ENCODE results near the gene NHEJ1. TPM values are rescaled to one million over a fixed set of nuclear protein-coding genes. Genes with fewer than 3 reads are reported as not detected.

Gene NHEJ1
- total RNA-seq, 1 experiment from 2014 or later = 20.8 TPM

- Histone ChIP-seq H2BK15ac (ENCODE audit: low read depth, low read length) (no peak overlapping the region), H3K9ac (ENCODE audit: extremely low read depth, insufficient read length, low read length) (no peak overlapping the region), H4K20me1 (ENCODE audit: control insufficient read depth, insufficient read depth, insufficient read length) (no peaks in the 10 kb centered on the region), H3K9me3 (ENCODE audit: control insufficient read depth, low read depth, low read length) (no peaks in the 10 kb centered on the region), H2BK20ac (ENCODE audit: low read depth, low read length, poor library complexity, severe bottlenecking) (no peak overlapping the region), H2BK12ac (ENCODE audit: insufficient read length, low read depth, low read length) (no peak overlapping the region), H3K79me1 (ENCODE audit: insufficient read depth, low read depth, low read length, poor library complexity, severe bottlenecking) (no peaks in the 10 kb centered on the region), H3K27me3 (ENCODE audit: insufficient read depth, low read length) (no peaks in the 10 kb centered on the region), H4K5ac (ENCODE audit: insufficient read length, low read depth, low read length) (no peak overlapping the region), H3T11ph (ENCODE audit: low read length) (no peak overlapping the region), H3K4me2 (ENCODE audit: insufficient read depth, insufficient read length, low read length) (no peak overlapping the region), H3K23me2 (ENCODE audit: insufficient read length, low read depth, low read length, poor library complexity, severe bottlenecking) (no peaks in the 10 kb centered on the region), H3K79me2 (ENCODE audit: insufficient read depth, low read length) (no peaks in the 10 kb centered on the region), H3K56ac (ENCODE audit: insufficient read length, low read depth, low read length) (no peak overlapping the region), H2AFZ (ENCODE audit: low read length) (no peak overlapping the region), H2AK5ac (ENCODE audit: insufficient read length, low read length) (no peak overlapping the region), H3K18ac (ENCODE audit: insufficient read length, low read depth, low read length) (no peak overlapping the region), H2BK120ac (ENCODE audit: low read depth, low read length, poor library complexity, severe bottlenecking) (no peak overlapping the region), H4K8ac (replicated peaks; ENCODE audit: insufficient read length, low read depth, low read length) (no peak overlapping the region), H3K23ac (ENCODE audit: insufficient read length, low read depth, low read length) (no peak overlapping the region), H3K14ac (ENCODE audit: insufficient read depth, low read length) (no peak overlapping the region), H3K4ac (ENCODE audit: low read depth, low read length) (no peak overlapping the region), H2BK5ac (ENCODE audit: insufficient read length, low read length) (no peak overlapping the region), H3K27ac (ENCODE audit: insufficient read length, low read depth, low read length) (no peak overlapping the region), H3K4me1 (ENCODE audit: insufficient read depth, low read length) (no peaks in the 10 kb centered on the region), H4K91ac (ENCODE audit: insufficient read length, low read depth, low read length) (no peak overlapping the region)
- Mint-ChIP-seq H3K9me3 (peaks cover 4 to 6% of the 10 kb centered on the region in 2 experiments; a peak in 3 of 5 replicates), H3K4me1 (peaks cover 11 to 20% of the 10 kb centered on the region in 2 experiments), H3K27ac (no peak overlapping the region), H3K36me3 (ENCODE audit: insufficient read depth in 1 of 3, low read depth in 3 of 3) (peaks cover 2 to 4% (median 3%) of the 10 kb centered on the region in 3 experiments; a peak in 4 of 7 replicates), H3K27me3 (ENCODE audit: low read depth) (peaks cover 15% of the 10 kb centered on the region), H3K4me3 (0 out of 5 replicates have a peak overlapping the region, but pooled peaks of 1 of the 2 experiments have one; percentile 18)
- no CpG with 5 or more reads among the region's 5 CpGs for WGBS (ENCODE audit: extremely low coverage, insufficient read length, low lambda C conversion rate)
- no peak for TF ChIP-seq CTCF (conservative IDR thresholded peaks at IDR 0.05)
- DNase-seq = peak; percentile 12
Observed at GRCh38 chr2:219198974-219199373, 38.4 kb upstream of the NHEJ1 start.

All from H9 (cell line).